HepG2 (cell line): ENCODE data around the gene DPP6. TPM values are rescaled to one million over a fixed set of nuclear protein-coding genes. Genes with fewer than 3 reads are reported as not detected.

Source experiments
- AGO2 ChIP-seq: fragments of 200-400 bp; formaldehyde crosslinking; optimal IDR thresholded peaks from 2 replicates; pipeline ENCODE3; 2017; ENCODE audit warnings: mild to moderate bottlenecking, low read depth, low read length, moderate library complexity
- ATF3 ChIP-seq: sonication (generic); formaldehyde crosslinking; IDR thresholded peaks from 2 replicates; pipeline ENCODE4 v1.4.0; 2020; ENCODE audit warnings: missing genetic modification reagents
- ATRX ChIP-seq: sonication (generic); formaldehyde crosslinking; IDR thresholded peaks from 2 replicates; pipeline ENCODE4 v1.4.0; 2020; ENCODE audit warnings: missing genetic modification reagents, borderline replicate concordance
- BRD4 ChIP-seq: sonication (generic); formaldehyde crosslinking; IDR thresholded peaks from 2 replicates; pipeline ENCODE4 v1.4.0; 2020; ENCODE audit warnings: missing genetic modification reagents
- CEBPZ ChIP-seq: IDR thresholded peaks from 2 replicates; pipeline ENCODE4 v1.6.1; 2012; ENCODE audit warnings: low read length, improper control_type of control experiment
- FOXK2 ChIP-seq: fragments of 450-650 bp; IDR thresholded peaks from 2 replicates; pipeline ENCODE4 v1.6.1; 2016
- FOXP1 ChIP-seq, 2 experiments: fragments of 450-650 bp in 1 of 2; IDR thresholded peaks; 2 replicates each; pipeline ENCODE4 v1.6.1; 2017 to 2018; ENCODE audit warnings: antibody characterized with exemption in 1 of 2
- KLF6 ChIP-seq: IDR thresholded peaks from 2 replicates; pipeline ENCODE4 v1.8.0; 2016; ENCODE audit warnings: missing biosample characterization, missing genetic modification reagents
- KLF9 ChIP-seq: IDR thresholded peaks from 2 replicates; pipeline ENCODE4 v1.6.1; 2016; ENCODE audit warnings: low read depth
- MAF1 ChIP-seq: sonication (generic); formaldehyde crosslinking; IDR thresholded peaks from 2 replicates; pipeline ENCODE4 v1.5.0; 2020; ENCODE audit warnings: missing genetic modification reagents, borderline replicate concordance
- PBX3 ChIP-seq: sonication (generic); formaldehyde crosslinking; IDR thresholded peaks from 2 replicates; pipeline ENCODE4 v1.8.1; 2023; ENCODE audit warnings: missing genetic modification reagents, inconsistent platforms, borderline replicate concordance
- THAP7 ChIP-seq: sonication (generic); formaldehyde crosslinking; IDR thresholded peaks from 2 replicates; pipeline ENCODE4 v1.8.1; 2023; ENCODE audit warnings: mild to moderate bottlenecking, missing genetic modification reagents
- THAP8 ChIP-seq: sonication (generic); formaldehyde crosslinking; IDR thresholded peaks from 2 replicates; pipeline ENCODE4 v1.5.1; 2020; ENCODE audit warnings: missing genetic modification reagents, mild to moderate bottlenecking, borderline replicate concordance
- YY1 ChIP-seq: IDR thresholded peaks from 2 replicates; pipeline ENCODE4 v1.6.1; 2011; ENCODE audit warnings: low read length, low read depth, moderate library complexity, mild to moderate bottlenecking; ENCODE audit not compliant: insufficient read depth, insufficient replicate concordance
- ZFP36L1 ChIP-seq: sonication (generic); formaldehyde crosslinking; IDR thresholded peaks from 2 replicates; pipeline ENCODE4 v1.8.0; 2022; ENCODE audit warnings: mild to moderate bottlenecking, missing genetic modification reagents, moderate library complexity
- ZFYVE20 ChIP-seq: sonication (generic); formaldehyde crosslinking; IDR thresholded peaks from 2 replicates; pipeline ENCODE4 v1.8.0; 2023; ENCODE audit warnings: low read depth, mild to moderate bottlenecking, moderate library complexity, missing genetic modification reagents, borderline replicate concordance
- ZNF414 ChIP-seq: sonication (generic); formaldehyde crosslinking; IDR thresholded peaks from 2 replicates; pipeline ENCODE4 v1.5.0; 2020; ENCODE audit warnings: missing genetic modification reagents
- ZNF530 ChIP-seq: sonication (generic); formaldehyde crosslinking; IDR thresholded peaks from 2 replicates; pipeline ENCODE4 v1.5.0; 2020; ENCODE audit warnings: low read depth, mild to moderate bottlenecking, missing genetic modification reagents
- ZNF780A ChIP-seq: sonication (generic); formaldehyde crosslinking; IDR thresholded peaks from 2 replicates; pipeline ENCODE4 v1.8.0; 2022; ENCODE audit warnings: mild to moderate bottlenecking, missing genetic modification reagents, moderate library complexity
- ZUFSP ChIP-seq: sonication (generic); formaldehyde crosslinking; IDR thresholded peaks from 2 replicates; pipeline ENCODE4 v1.9.0; 2021; ENCODE audit warnings: missing genetic modification reagents, mild to moderate bottlenecking, borderline replicate concordance
- polyA plus RNA-seq, 8 experiments: library from polyadenylated mRNA; depleted of rRNA in 3 of 8; stranded (reverse) in 7 of 8; unstranded in 1 of 8; fragments of >200 nt; fragmentation: Illumina TruSeq in 4 of 8; extraction: Trizol in 4 of 8; gene quantifications; 2 replicates each; pipeline versions ENCODE4 v1.2.1 to v1.2.3, GENCODE V29; 2011 to 2016; ENCODE audit warnings: low read depth in 4 of 8, missing spikeins in 1 of 8, mixed read lengths in 1 of 8; ENCODE audit not compliant: insufficient read depth in 1 of 8
- total RNA-seq, 5 experiments: library from RNA; depleted of rRNA; stranded (reverse); fragments of >200 nt; fragmentation: Illumina TruSeq; extraction: Trizol; gene quantifications; 2 replicates each; pipeline ENCODE4 v1.2.3, GENCODE V29; 2016; ENCODE audit warnings: low read depth in 1 of 5

Gene DPP6
- total and polyA plus RNA-seq, 2 of the 13 experiments (the other 11 are each of a cell fraction or from before 2014, with no cell fraction given): not detected

GRCh38 chr7:154913638-154914307, 861.6 kb downstream of the DPP6 start (continued):
- TF ChIP-seq ZNF414 (CRISPR knock-in tag) (peak; percentile 94), ZNF530 (no peak), BRD4 (CRISPR knock-in tag) (0 out of 2 replicates have a peak, but pooled peaks have one; percentile 45), THAP8 (no peak), THAP7 (CRISPR knock-in tag) (peak; percentile 83; the same call in 1 of the 2 replicates), FOXP1 (IDR thresholded peaks at IDR 0.05) (no peak), FOXP1 (CRISPR knock-in tag; IDR thresholded peaks at IDR 0.05) (no peak), YY1 (no peak), ZFYVE20 (CRISPR knock-in tag) (no peak), MAF1 (CRISPR knock-in tag) (no peak), FOXK2 (no peak), CEBPZ (no peak), ATRX (CRISPR knock-in tag) (no peak), KLF9 (CRISPR knock-in tag) (no peak), ZUFSP (CRISPR knock-in tag) (no peak), AGO2 (no peak), ZNF780A (CRISPR knock-in tag) (no peak), KLF6 (CRISPR knock-in tag) (no peak), ZFP36L1 (CRISPR knock-in tag) (no peak), ATF3 (CRISPR knock-in tag) (no peak), PBX3 (CRISPR knock-in tag) (no peak)
